GM12864 (cell line): ENCODE data around the gene TAOK1.
"Not testable (repeated sequence)": the region's sequence is repeated elsewhere in the genome, so short reads cannot be mapped to it uniquely, and the experiment has no call there.

Experiments used
- DNase-seq: peaks from one replicate; pipeline ENCODE4 v3.0.0-alpha.2; 2011; ENCODE audit warnings: low read depth
- H3K4me3 ChIP-seq: 2 replicates; pipeline ENCODE4 v1.5.1; 2011; ENCODE audit warnings: mild to moderate bottlenecking, low read depth, low read length, control low read depth
- TF ChIP-seq, protein P1 (sequence below): IDR thresholded peaks from 2 replicates; pipeline ENCODE4 v1.5.1; 2011; ENCODE audit warnings: low read depth, mild to moderate bottlenecking, moderate library complexity, low read length, control low read depth, inconsistent platforms; ENCODE audit errors: missing control alignments

Gene TAOK1

DNA sequence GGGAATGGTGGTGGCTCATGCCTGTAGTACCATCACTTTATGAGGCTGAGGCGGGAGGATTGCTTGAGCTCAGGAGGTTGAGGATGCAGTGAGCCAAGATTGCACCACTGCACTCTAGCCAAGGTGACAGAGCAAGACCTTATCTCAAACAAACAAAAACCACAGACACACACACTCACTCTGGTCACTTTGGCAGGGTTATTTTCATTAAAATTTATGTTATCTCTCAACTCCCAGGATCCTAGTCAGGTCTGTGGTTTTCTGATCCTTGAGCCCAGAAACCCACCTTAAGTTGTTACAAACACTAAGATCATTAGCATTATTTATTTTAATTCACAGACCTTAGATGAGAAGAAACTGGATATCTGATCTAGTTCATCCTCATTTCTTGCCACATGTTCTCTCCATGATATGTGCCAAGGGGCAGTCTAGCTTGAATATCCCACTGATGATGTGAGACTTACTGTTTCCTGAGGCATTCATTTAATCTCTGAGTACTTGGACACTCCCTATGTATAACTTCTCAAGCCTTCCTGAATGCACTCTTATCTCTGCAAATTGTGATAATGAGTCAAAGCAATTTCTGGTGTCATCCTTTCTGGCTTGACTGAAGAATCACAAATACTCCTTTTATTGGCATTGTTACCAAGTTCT lies 167.0 kb downstream of the TAOK1 start:
- no peak for DNase-seq
- no peak overlapping the region for H3K4me3 ChIP-seq
- TF ChIP-seq, protein P1, sequence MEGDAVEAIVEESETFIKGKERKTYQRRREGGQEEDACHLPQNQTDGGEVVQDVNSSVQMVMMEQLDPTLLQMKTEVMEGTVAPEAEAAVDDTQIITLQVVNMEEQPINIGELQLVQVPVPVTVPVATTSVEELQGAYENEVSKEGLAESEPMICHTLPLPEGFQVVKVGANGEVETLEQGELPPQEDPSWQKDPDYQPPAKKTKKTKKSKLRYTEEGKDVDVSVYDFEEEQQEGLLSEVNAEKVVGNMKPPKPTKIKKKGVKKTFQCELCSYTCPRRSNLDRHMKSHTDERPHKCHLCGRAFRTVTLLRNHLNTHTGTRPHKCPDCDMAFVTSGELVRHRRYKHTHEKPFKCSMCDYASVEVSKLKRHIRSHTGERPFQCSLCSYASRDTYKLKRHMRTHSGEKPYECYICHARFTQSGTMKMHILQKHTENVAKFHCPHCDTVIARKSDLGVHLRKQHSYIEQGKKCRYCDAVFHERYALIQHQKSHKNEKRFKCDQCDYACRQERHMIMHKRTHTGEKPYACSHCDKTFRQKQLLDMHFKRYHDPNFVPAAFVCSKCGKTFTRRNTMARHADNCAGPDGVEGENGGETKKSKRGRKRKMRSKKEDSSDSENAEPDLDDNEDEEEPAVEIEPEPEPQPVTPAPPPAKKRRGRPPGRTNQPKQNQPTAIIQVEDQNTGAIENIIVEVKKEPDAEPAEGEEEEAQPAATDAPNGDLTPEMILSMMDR = no peak

DNA sequence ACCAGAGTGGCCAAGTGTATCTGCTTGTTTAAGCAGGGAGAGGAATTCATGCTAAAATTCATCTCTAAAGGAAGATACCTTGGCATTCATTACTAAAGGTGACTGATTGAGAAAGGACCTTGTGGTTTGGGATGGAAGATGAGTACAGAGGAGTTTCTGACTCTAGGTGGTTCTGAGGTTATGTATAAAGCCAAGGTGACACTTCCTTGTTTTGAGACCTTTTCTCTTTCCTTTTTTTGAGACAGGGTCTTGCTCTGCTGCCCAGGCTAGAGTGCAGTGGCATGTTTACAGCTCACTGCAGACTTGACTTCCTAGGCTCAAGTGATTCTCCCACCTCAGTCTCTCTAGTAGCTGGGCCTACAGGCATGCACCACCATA lies 167.6 kb downstream of the TAOK1 start:
- no peak for DNase-seq
- TF ChIP-seq, protein P1 = no peak
- no peak overlapping the region for H3K4me3 ChIP-seq

DNA sequence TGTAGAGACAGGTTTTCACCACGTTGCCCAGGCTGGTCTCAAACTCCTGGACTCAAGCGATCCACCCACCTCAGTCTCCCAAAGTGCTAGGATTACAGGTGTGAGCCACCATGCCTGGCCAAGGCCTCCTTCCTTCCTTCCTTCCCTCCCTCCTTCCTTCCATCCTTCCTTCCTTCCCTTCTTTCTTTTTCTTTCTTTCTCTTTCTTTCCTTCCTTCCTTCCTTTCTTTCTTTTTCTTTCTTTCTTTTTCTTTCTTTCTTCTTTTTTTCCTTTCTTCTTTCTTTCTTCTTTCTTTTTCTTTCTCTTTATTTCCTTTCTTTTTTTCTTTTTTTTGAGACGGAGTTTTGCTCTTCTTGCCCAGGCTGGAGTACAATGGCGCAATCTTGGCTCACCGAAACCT lies 168.0 kb downstream of the TAOK1 start:
- H3K4me3 ChIP-seq, DNase-seq: not testable (repeated sequence)

DNA sequence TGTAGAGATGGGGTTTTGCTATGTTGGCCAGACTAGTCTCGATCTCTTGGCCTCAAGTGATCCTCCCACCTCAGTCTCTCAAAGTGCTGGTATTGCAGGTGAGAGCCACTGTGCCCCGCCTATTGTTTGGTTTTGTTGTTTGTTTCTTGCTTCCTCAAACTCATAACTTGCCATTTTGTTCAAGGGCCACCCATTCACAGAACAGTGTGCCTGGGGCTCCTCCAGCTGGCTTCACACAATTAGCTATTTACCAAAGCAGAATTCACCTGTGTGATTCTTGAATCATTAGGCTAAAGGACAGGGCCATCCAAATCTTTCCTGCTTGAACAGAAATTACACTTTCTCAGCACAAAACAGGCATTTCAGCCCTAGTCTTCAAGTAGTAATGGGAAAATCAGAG lies 169.5 kb downstream of the TAOK1 start:
- TF ChIP-seq, protein P1 = no peak
- no peak for DNase-seq
- no peak overlapping the region for H3K4me3 ChIP-seq

DNA sequence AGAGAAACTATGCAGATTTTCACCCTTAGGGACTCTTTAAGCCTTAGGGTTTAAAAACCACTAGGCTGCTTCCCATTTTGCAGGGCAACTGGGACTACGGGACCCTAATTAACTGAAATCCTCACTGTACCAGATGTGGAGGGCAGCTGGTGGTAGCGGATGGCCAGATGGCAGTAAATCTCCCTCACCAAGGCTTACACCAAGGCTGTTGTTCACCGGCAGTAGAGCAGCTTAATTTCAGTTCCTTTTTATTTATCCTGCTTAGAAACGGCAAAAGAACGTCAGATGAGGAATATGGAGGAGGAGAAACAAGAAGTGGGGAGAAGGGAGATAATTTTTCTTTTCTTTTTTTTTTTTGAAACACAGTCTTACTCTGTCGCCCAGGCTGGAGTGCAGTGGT lies 170.2 kb downstream of the TAOK1 start:
- H3K4me3 ChIP-seq = no peak overlapping the region
- TF ChIP-seq, protein P1 = no peak
- DNase-seq = no peak

DNA sequence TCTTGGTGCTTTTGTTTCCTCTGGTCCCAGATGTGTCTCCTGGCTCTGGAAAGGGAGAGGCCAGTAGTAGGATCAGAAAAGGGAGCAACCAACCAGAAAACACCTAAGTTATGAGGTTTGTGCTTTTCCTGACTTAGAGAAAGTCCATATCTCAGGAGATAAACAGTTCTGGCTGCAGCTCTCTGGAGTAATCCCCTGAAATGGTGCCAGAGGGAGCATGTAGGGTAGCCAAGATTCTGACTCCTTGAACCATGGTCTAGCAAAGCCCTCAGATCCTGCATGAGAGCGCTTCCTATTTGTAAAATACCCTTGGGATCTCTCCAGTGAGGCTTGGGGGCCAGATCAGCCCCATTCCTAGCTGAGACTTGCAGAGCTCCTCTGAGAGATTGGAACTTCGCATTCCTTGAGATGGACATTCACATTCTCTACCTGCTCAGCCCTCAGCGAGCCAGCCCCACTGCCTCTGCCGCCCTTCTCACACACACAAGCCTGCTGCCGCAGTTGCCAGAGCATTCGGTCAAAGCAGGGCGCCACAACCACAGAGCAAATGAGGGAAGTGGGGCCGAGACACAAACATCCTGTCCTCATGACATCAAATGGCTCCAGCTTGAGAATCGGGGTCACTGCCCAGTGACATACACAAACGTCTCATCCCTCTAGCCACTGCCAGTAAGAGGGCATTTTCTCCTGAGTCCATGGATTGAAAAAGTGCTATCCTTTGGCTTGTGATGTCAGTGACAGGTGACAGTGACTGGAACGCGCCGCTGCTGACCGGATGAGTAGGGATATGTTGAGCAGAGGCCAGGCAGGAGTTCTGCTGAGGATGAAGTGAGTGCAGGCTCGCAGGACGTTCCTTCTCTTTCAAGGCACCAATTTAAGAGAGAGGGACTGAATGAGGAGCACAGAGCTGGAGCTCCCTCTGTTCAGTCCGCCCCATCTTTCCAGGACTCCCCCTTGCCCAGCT lies 171.7 kb downstream of the TAOK1 start:
- TF ChIP-seq, protein P1 = no peak
- DNase-seq = no peak
- H3K4me3 ChIP-seq = no peak overlapping the region

DNA sequence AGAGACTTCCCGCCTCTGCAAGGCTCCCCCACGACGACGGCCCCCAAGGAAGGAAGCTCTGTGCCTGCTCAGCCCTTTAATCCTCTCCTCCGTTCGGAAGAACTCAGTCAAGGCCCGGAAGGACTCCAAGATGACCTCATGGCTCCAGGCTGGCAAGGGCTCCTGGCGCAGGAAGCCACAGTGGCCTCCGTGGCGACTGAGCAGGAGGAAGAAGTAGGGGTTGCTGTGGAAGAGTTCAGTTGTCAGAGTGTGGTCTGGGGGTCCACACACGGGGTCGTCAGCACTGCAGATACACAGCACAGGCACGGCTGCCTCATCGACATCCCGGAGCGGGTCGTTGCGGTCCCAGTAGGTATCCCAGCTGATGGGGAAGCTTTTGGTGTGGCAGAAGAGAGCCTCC lies 172.5 kb downstream of the TAOK1 start:
- no peak overlapping the region for H3K4me3 ChIP-seq
- TF ChIP-seq, protein P1 = no peak
- no peak for DNase-seq
